ENCODE measurements around the gene CACNA2D3.

GRCh38 chr3:54202651-54203248, 80.4 kb downstream of the CACNA2D3 start:
- TF ChIP-seq EP300 (IDR thresholded peaks at IDR 0.05) (no peak), POLR2A (IDR thresholded peaks at IDR 0.05) (no peak)

All from tibial nerve (tissue), 3 donors.